ENCODE data around the gene ENTHD1.

DNA sequence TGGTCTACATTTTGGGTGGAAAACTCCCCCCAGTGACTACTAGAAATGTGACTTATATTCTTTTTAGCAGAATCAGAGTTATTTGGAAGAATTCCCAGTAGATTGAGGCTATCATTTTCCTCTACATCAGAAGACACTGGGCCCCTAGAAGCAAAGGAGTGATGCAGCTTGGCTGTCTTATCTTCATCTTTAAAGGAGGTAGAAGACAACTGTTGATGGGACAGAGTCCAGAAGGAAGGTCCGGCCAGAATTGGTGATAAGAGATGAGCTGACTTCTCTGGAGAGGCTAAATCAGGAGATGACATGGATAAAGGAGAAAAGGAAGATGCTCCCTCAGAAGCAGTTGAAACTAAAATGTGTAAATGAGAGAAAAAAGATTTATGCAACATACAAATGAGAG lies 149.6 kb downstream of the ENTHD1 start:
- no peak for TF ChIP-seq POLR2AphosphoS5 (IDR thresholded peaks at IDR 0.05; ENCODE audit: low read depth, low read length)
- TF ChIP-seq POLR2A (IDR thresholded peaks at IDR 0.05; ENCODE audit: low read depth, low read length) = no peak
